K562 (cell line): Measurements from ENCODE around the gene DGKA. TPM values are rescaled to one million over a fixed set of nuclear protein-coding genes. Genes with fewer than 3 reads are reported as not detected.

Source experiments
- ARID3A ChIP-seq: IDR thresholded peaks from 2 replicates; pipeline ENCODE4 v1.6.1; 2012; ENCODE audit warnings: low read depth, low read length, improper control_type of control experiment, borderline replicate concordance
- ARID3B ChIP-seq: fragments of 250-450 bp; sonication (Bioruptor Pico); IDR thresholded peaks from 2 replicates; pipeline ENCODE4 v1.4.0; 2020; ENCODE audit warnings: borderline replicate concordance
- BRD4 ChIP-seq: fragments of 200-600 bp; sonication (generic); IDR thresholded peaks from 2 replicates; pipeline ENCODE4 v1.6.1; 2017; ENCODE audit warnings: inconsistent platforms
- CBFA2T3 ChIP-seq: fragments of 450-650 bp; IDR thresholded peaks from 2 replicates; pipeline ENCODE4 v1.6.1; 2017
- CREB3 ChIP-seq: fragments of 450-650 bp; conservative IDR thresholded peaks from 2 replicates; pipeline ENCODE4 v1.6.1; 2016; ENCODE audit warnings: missing genetic modification characterization, low read depth, mild to moderate bottlenecking, missing compliant biosample characterization, moderate library complexity
- DNMT1 ChIP-seq: fragments of 450-650 bp; IDR thresholded peaks from 2 replicates; pipeline ENCODE4 v1.6.1; 2016; ENCODE audit warnings: antibody characterized with exemption, mild to moderate bottlenecking
- FOXJ2 ChIP-seq: fragments of 200-800 bp; sonication (Bioruptor generic); IDR thresholded peaks from 2 replicates; pipeline ENCODE4 v1.6.1; 2016; ENCODE audit warnings: missing genetic modification characterization, missing compliant biosample characterization
- KDM1A ChIP-seq, 2 experiments: fragments of 450-650 bp; IDR thresholded peaks; 2 replicates each; pipeline ENCODE4 v1.6.1; 2016; ENCODE audit warnings: mild to moderate bottlenecking in 2 of 2
- L3MBTL2 ChIP-seq: fragments of 450-650 bp; IDR thresholded peaks from 2 replicates; pipeline ENCODE4 v1.6.1; 2016; ENCODE audit warnings: mild to moderate bottlenecking, moderate library complexity
- NFYB ChIP-seq: IDR thresholded peaks from 2 replicates; pipeline ENCODE4 v1.6.1; 2011; ENCODE audit warnings: mild to moderate bottlenecking, moderate library complexity; ENCODE audit not compliant: insufficient read length; ENCODE audit errors: extremely low read depth
- POU5F1 ChIP-seq: fragments of 150-350 bp; IDR thresholded peaks from 2 replicates; pipeline ENCODE4 v1.6.1; 2014; ENCODE audit warnings: borderline replicate concordance, low read length, low read depth, mild to moderate bottlenecking; ENCODE audit not compliant: partially characterized antibody
- RBM34 ChIP-seq: fragments of 200-400 bp; formaldehyde crosslinking; IDR thresholded peaks from 2 replicates; pipeline ENCODE4 v1.6.1; 2018; ENCODE audit warnings: low read length, borderline replicate concordance; ENCODE audit not compliant: insufficient read depth
- RFX5 ChIP-seq: IDR thresholded peaks from 2 replicates; pipeline ENCODE4 v1.6.1; 2011; ENCODE audit warnings: low read depth, mild to moderate bottlenecking, improper control_type of control experiment, low read length
- SUPT5H ChIP-seq: fragments of 450-650 bp; IDR thresholded peaks from 2 replicates; pipeline ENCODE4 v1.6.1; 2016
- YY1 ChIP-seq, 3 experiments: IDR thresholded peaks; 2 replicates each; pipeline ENCODE4 v1.6.1; 2011; ENCODE audit warnings: low read length in 2 of 3, mild to moderate bottlenecking in 2 of 3, moderate library complexity in 2 of 3, borderline replicate concordance in 1 of 3, control low read depth in 1 of 3, low read depth in 1 of 3; ENCODE audit not compliant: insufficient read depth in 3 of 3, insufficient replicate concordance in 2 of 3, control insufficient read depth in 1 of 3, insufficient read length in 1 of 3; ENCODE audit errors: extremely low read depth in 1 of 3
- ZNF124 ChIP-seq: sonication (generic); formaldehyde crosslinking; IDR thresholded peaks from 2 replicates; pipeline ENCODE4 v1.8.1; 2022; ENCODE audit warnings: missing genetic modification reagents
- ZNF146 ChIP-seq: IDR thresholded peaks from one replicate; pipeline ENCODE4 v1.6.1; 2018; ENCODE audit warnings: missing compliant biosample characterization; ENCODE audit not compliant: unreplicated experiment
- ZNF212 ChIP-seq: fragments of 450-650 bp; formaldehyde crosslinking; IDR thresholded peaks from 2 replicates; pipeline ENCODE4 v1.4.0; 2020; ENCODE audit warnings: mild to moderate bottlenecking
- ZNF592 ChIP-seq: fragments of 450-650 bp; IDR thresholded peaks from 2 replicates; pipeline ENCODE4 v1.6.1; 2017; ENCODE audit warnings: antibody characterized with exemption, mild to moderate bottlenecking
- polyA plus RNA-seq, 8 experiments: library from polyadenylated mRNA; depleted of rRNA in 4 of 8; stranded (reverse) in 5 of 8; unstranded in 3 of 8; fragments of >200 nt; fragmentation: Nextera tagmentation in 2 of 8; fragmentation: Illumina TruSeq in 1 of 8; extraction: Ambion mirVana in 2 of 8; extraction: Trizol in 1 of 8; gene quantifications; 2 replicates each; pipeline versions ENCODE4 v1.2.1 to v1.2.3, GENCODE V29; 2011 to 2014; ENCODE audit warnings: inconsistent platforms in 1 of 8, missing spikeins in 1 of 8
- total RNA-seq, 7 experiments: library from RNA; depleted of rRNA in 6 of 7; stranded (reverse); fragments of >200 nt in 6 of 7; fragmentation: Illumina TruSeq in 2 of 7; extraction: Trizol in 2 of 7; gene quantifications; 2 replicates each; pipeline versions ENCODE4 v1.2.1 to v1.2.3, GENCODE V29; 2011 to 2021; ENCODE audit warnings: low replicate concordance in 1 of 7

DGKA gene
- total and polyA plus RNA-seq, 9 of the 15 experiments (the other 6 are each of a cell fraction or from before 2014, with no cell fraction given) = 3.4 to 12.4 (median 6.2) TPM

- TF ChIP-seq ARID3B (CRISPR knock-in tag) (no peak), ZNF146 (CRISPR knock-in tag) (no peak), ZNF592 (no peak), ZNF124 (no peak), RBM34 (no peak), ZNF212 (CRISPR knock-in tag) (no peak), CREB3 (tag) (no peak), SUPT5H (peak; percentile 83), DNMT1 (no peak), CBFA2T3 (peak; percentile 12; the same call in 1 of the 2 replicates), FOXJ2 (tag) (0 out of 2 replicates have a peak, but pooled peaks have one; percentile 47), YY1 (IDR thresholded peaks at IDR 0.05; ENCODE audit: borderline replicate concordance in 1 of 3, control insufficient read depth in 1 of 3, extremely low read depth in 1 of 3, insufficient read depth in 3 of 3, insufficient read length in 1 of 3, insufficient replicate concordance in 2 of 3, low read depth in 1 of 3, low read length in 2 of 3) (peak in 2 of 3 experiments; percentile 54 to 84), ARID3A (no peak), KDM1A (IDR thresholded peaks at IDR 0.05) (peak in 1 of 2 experiments; percentile 42; a peak in 1 of 4 replicates), NFYB (peak; percentile 88), RFX5 (peak; percentile 83), L3MBTL2 (no peak), BRD4 (no peak), POU5F1 (no peak)
These were observed 66.0 kb downstream of the DGKA start, which contains the start of gene SUOX (continued) for GRCh38 chr12:55996715-55997534.
